HepG2 (cell line): ENCODE measurements around the gene IP6K1.

ENCODE experiments used
- CBX1 ChIP-seq: IDR thresholded peaks from one replicate; pipeline ENCODE4 v1.6.1; 2016; ENCODE audit warnings: antibody characterized with exemption, low read depth
- PPARG ChIP-seq: conservative IDR thresholded peaks from 2 replicates; pipeline ENCODE4 v1.6.1; 2016; ENCODE audit warnings: missing biosample characterization, missing genetic modification reagents
- ZNF547 ChIP-seq: sonication (generic); formaldehyde crosslinking; IDR thresholded peaks from 2 replicates; pipeline ENCODE4 v1.5.1; 2020; ENCODE audit warnings: mild to moderate bottlenecking, missing genetic modification reagents
- ZNF816 ChIP-seq: sonication (generic); formaldehyde crosslinking; IDR thresholded peaks from 2 replicates; pipeline ENCODE4 v1.8.0; 2022; ENCODE audit warnings: missing genetic modification reagents, mild to moderate bottlenecking, borderline replicate concordance

GRCh38 chr3:49756036-49756435 is 30.3 kb downstream of the IP6K1 start:
- TF ChIP-seq ZNF547 (CRISPR knock-in tag): no peak
- TF ChIP-seq ZNF816 (CRISPR knock-in tag): no peak
- no peak for TF ChIP-seq PPARG
- TF ChIP-seq CBX1: no peak
